A673 (cell line): Measurements from ENCODE around the gene VEGFC. TPM values are rescaled to one million over a fixed set of nuclear protein-coding genes. Genes with fewer than 3 reads are reported as not detected.

ENCODE experiments used
- BruUV-seq: library from RNA; stranded (reverse); fragments of 400-500 nt; replicated peaks from 2 replicates; lab custom pipeline; 2021; lab: Mats Ljungman, UMichigan
- CTCF ChIA-PET: fragments of 300-600 bp; sonication (Branson Sonifier 250); formaldehyde crosslinking; loops from one replicate; lab custom pipeline; 2022; ENCODE audit warnings: antibody characterized with exemption; lab: Charles Lee
- POLR2A ChIA-PET: fragments of 300-600 bp; sonication (Branson Sonifier 250); formaldehyde crosslinking; loops from one replicate; lab custom pipeline; 2022; ENCODE audit warnings: antibody characterized with exemption; ENCODE audit not compliant: low non-redundant PET; lab: Charles Lee
- DNase-seq: peaks from one replicate; pipeline ENCODE4 v3.0.0-alpha.2; 2015; ENCODE audit warnings: low spot score
- H3K27ac ChIP-seq: fragments of 200-600 bp; sonication (generic); 2 replicates; pipeline ENCODE4 v1.5.1; 2016; ENCODE audit warnings: mixed run types, low read depth, mild to moderate bottlenecking, mixed read lengths, antibody characterized with exemption, low read length; ENCODE audit not compliant: poor library complexity, severe bottlenecking
- H3K27me3 ChIP-seq: fragments of 200-600 bp; sonication (generic); replicated peaks from 2 replicates; pipeline ENCODE4 v1.6.1; 2017; ENCODE audit warnings: mixed run types, low read depth, mild to moderate bottlenecking, mixed read lengths, antibody characterized with exemption, low read length; ENCODE audit not compliant: insufficient read depth, poor library complexity
- H3K36me3 ChIP-seq: fragments of 200-600 bp; sonication (generic); 2 replicates; pipeline ENCODE4 v1.6.1; 2016; ENCODE audit warnings: mixed run types, mild to moderate bottlenecking, mixed read lengths, antibody characterized with exemption, low read length; ENCODE audit not compliant: insufficient read depth, poor library complexity, severe bottlenecking
- H3K4me1 ChIP-seq: fragments of 200-600 bp; sonication (generic); 2 replicates; pipeline ENCODE4 v1.6.1; 2017; ENCODE audit warnings: mixed run types, mild to moderate bottlenecking, mixed read lengths, antibody characterized with exemption, low read length; ENCODE audit not compliant: insufficient read depth, poor library complexity, severe bottlenecking
- H3K4me3 ChIP-seq: fragments of 200-600 bp; sonication (generic); 2 replicates; pipeline ENCODE4 v1.5.1; 2016; ENCODE audit warnings: low read depth, mixed run types, mild to moderate bottlenecking, mixed read lengths, low read length; ENCODE audit not compliant: poor library complexity, severe bottlenecking
- H3K9me3 ChIP-seq: fragments of 200-600 bp; sonication (generic); 2 replicates; pipeline ENCODE4 v1.6.1; 2016; ENCODE audit warnings: mixed run types, low read depth, mild to moderate bottlenecking, mixed read lengths, antibody characterized with exemption, low read length; ENCODE audit not compliant: poor library complexity, severe bottlenecking
- EZH2 ChIP-seq: fragments of 200-600 bp; sonication (generic); IDR thresholded peaks from 2 replicates; pipeline ENCODE4 v1.6.1; 2017; ENCODE audit warnings: borderline replicate concordance, low read depth, mild to moderate bottlenecking, mixed read lengths, antibody characterized with exemption, low read length; ENCODE audit not compliant: poor library complexity, severe bottlenecking
- intact Hi-C: fragments of 100-400 bp; cut with micrococcal nuclease; formaldehyde crosslinking; loops from one replicate; pipeline ENCODE4 v1.10.0; 2022; ENCODE audit not compliant: unreplicated experiment
- total RNA-seq: library from RNA; stranded (reverse); gene quantifications from 2 replicates; pipeline ENCODE4 v1.2.3, GENCODE V29; 2021
- TF ChIP-seq, protein P1 (sequence below): fragments of 300-800, 200-600 bp; sonication (generic); conservative IDR thresholded peaks from 2 replicates; pipeline ENCODE4 v1.5.1; 2017; ENCODE audit warnings: low read depth, mild to moderate bottlenecking, antibody characterized with exemption, low read length, moderate library complexity, mixed read lengths

Gene VEGFC
- total RNA-seq, 1 experiment from 2014 or later: not detected

DNA sequence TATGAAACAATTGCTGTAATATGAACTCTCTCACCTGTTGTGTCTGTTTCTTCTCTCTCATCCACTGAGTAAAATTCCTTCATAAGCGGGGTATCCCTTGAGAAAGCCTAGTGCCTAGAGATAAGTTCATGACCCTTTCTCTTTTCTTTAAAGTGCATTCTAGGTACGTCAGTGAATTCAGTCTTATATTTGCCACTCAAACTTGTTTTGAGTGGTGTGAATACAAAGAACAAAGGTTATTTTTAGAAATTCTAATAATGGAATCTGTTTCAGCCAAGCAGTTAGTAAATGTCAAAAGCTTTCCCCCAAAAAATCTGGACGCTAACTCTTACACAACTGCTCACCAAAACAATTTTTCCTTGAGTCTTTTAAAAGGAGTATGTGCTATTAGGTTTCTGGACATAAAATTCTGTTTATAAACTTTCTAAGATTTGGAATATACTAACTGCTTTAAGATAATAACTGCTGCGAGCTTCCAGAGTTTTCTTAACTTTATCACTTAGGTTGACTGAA is 112.0 kb downstream of the VEGFC start:
- no peaks in the 10 kb centered on the region for H3K9me3 ChIP-seq
- H3K27me3 ChIP-seq: peaks cover 39% of the 10 kb centered on the region
- H3K4me3 ChIP-seq: no peak overlapping the region
- ChIA-PET POLR2A (no interaction called here), CTCF (no interaction called here)
- TF ChIP-seq, protein P1, sequence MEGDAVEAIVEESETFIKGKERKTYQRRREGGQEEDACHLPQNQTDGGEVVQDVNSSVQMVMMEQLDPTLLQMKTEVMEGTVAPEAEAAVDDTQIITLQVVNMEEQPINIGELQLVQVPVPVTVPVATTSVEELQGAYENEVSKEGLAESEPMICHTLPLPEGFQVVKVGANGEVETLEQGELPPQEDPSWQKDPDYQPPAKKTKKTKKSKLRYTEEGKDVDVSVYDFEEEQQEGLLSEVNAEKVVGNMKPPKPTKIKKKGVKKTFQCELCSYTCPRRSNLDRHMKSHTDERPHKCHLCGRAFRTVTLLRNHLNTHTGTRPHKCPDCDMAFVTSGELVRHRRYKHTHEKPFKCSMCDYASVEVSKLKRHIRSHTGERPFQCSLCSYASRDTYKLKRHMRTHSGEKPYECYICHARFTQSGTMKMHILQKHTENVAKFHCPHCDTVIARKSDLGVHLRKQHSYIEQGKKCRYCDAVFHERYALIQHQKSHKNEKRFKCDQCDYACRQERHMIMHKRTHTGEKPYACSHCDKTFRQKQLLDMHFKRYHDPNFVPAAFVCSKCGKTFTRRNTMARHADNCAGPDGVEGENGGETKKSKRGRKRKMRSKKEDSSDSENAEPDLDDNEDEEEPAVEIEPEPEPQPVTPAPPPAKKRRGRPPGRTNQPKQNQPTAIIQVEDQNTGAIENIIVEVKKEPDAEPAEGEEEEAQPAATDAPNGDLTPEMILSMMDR: no peak
- TF ChIP-seq EZH2: no peak
- no peak for DNase-seq
- intact Hi-C loops: no loop called here
- H3K4me1 ChIP-seq: no peaks in the 10 kb centered on the region
- no TSS peak for BruUV-seq
- no peak overlapping the region for H3K27ac ChIP-seq
- H3K36me3 ChIP-seq: no peaks in the 10 kb centered on the region

- Histone ChIP-seq H3K9me3 (no peaks in the 10 kb centered on the region), H3K4me3 (no peak overlapping the region), H3K36me3 (no peaks in the 10 kb centered on the region), H3K27me3 (peaks cover 46% of the 10 kb centered on the region), H3K27ac (no peak overlapping the region), H3K4me1 (no peaks in the 10 kb centered on the region)
- intact Hi-C loops: no loop called here
- POLR2A ChIA-PET: no interaction called here
- no TSS peak for BruUV-seq
- CTCF ChIA-PET: interaction anchor here (0.7 kb wide), 1 partner anchor 62 kb away, joined by 4 read pairs; no protein-coding TSS in a partner anchor
- TF ChIP-seq EZH2: no peak
- TF ChIP-seq, protein P1: no peak
- no peak for DNase-seq
Measured at GRCh38 chr4:176676901-176677300, 115.8 kb downstream of the VEGFC start.

- no TSS peak for BruUV-seq
- TF ChIP-seq EZH2: no peak
- TF ChIP-seq, protein P1: no peak
- H3K4me1 ChIP-seq: no peaks in the 10 kb centered on the region
- POLR2A ChIA-PET: no interaction called here
- H3K36me3 ChIP-seq: no peaks in the 10 kb centered on the region
- H3K27ac ChIP-seq: no peak overlapping the region
- intact Hi-C loops: no loop called here
- no peaks in the 10 kb centered on the region for H3K9me3 ChIP-seq
- H3K27me3 ChIP-seq: peaks cover 43% of the 10 kb centered on the region
- DNase-seq: no peak
- CTCF ChIA-PET: no interaction called here
- H3K4me3 ChIP-seq: no peak overlapping the region
Measured at GRCh38 chr4:176675810-176676209, 116.9 kb downstream of the VEGFC start.
